Fibroblast of skin of abdomen (primary cell): ENCODE measurements around the gene SOX4. TPM values are rescaled to one million over a fixed set of nuclear protein-coding genes. Genes with fewer than 3 reads are reported as not detected.
"Not testable (repeated sequence)": the region's sequence is repeated elsewhere in the genome, so short reads cannot be mapped to it uniquely, and the experiment has no call there.

Source experiments
- DNase-seq: peaks from one replicate; pipeline ENCODE4 v3.0.0-alpha.2; 2013
- polyA plus RNA-seq, 2 experiments: library from polyadenylated mRNA; unstranded; fragments of 120-200 nt; gene quantifications; one replicate each; pipeline ENCODE4 v1.2.1, GENCODE V29; 2013; ENCODE audit not compliant: insufficient read length in 2 of 2

SOX4 gene
- polyA plus RNA-seq (2013, experiment 1 of 2; ENCODE audit: insufficient read length) = 19.9 TPM
- polyA plus RNA-seq (2013, experiment 2 of 2; ENCODE audit: insufficient read length) = 19.0 TPM

DNA sequence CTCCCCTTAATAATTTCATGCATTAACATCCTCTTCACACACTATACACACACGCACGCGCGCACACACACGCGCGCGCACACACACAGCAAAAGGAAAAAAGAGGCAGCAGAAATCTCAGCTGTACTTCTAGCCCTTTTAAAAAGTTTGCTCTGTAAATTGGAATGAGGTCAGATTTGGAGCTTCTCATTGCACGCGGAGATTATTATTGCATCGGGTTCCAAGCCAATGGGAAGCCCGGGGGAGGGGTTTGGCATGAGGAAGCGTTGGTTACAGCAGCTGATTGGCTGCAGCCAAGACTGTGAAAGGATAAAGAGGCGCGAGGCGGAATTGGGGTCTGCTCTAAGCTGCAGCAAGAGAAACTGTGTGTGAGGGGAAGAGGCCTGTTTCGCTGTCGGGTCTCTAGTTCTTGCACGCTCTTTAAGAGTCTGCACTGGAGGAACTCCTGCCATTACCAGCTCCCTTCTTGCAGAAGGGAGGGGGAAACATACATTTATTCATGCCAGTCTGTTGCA is at the start of gene SOX4:
Gene SOX4, plus strand, starts transcription at position 340 of the 515 bp plus-strand sequence. CDS start 784 bp downstream, outside the sequence.
- peak; percentile 99 for DNase-seq

- not testable (repeated sequence) for DNase-seq
Observed at GRCh38 chr6:21552286-21552685, 41.3 kb upstream of the SOX4 start.

DNA sequence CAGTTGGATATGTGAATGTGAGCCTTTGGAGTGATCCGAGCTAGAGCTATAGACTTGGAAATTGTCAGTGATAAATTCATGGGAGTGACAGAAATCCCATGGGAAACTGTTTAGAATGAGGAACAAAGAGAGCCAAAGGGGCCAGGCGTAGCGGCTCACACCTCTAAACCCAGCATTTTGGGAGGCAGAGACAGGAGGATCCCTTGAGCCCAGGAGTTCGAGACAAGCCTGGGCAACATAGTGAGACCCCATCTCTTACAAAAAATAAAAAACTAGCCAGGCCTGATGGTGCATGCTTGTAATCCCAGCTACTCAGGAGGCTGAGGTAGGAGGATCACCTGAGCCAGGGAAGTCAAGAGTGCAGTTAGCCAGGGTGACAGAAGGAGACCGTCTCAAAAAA is 39.3 kb upstream of the SOX4 start:
- DNase-seq = no peak

GRCh38 chr6:21555197-21555596 is 38.4 kb upstream of the SOX4 start:
- DNase-seq = no peak

GRCh38 chr6:21556511-21556910 is 37.0 kb upstream of the SOX4 start:
- no peak for DNase-seq

GRCh38 chr6:21556968-21557721 is 36.4 kb upstream of the SOX4 start:
- no peak for DNase-seq

DNA sequence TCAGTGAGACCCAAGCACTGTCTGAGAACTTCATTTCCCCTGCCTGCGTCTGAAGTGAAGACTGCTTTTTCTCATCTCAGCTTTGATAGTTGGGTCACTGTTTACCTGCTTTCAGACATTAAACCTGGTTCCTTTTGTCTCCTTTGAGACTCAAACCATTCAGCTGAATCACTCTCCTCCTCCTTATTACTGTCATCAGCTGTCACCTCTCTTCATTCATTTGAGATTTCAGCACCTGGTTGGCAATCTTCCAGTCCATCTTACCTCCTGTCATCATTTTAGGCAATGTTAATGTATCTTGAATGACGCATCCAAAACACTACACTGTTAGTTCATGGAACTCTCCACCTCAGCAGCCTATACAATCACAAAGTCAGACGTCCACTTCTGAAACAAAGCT is 34.3 kb upstream of the SOX4 start:
- DNase-seq = no peak

DNA sequence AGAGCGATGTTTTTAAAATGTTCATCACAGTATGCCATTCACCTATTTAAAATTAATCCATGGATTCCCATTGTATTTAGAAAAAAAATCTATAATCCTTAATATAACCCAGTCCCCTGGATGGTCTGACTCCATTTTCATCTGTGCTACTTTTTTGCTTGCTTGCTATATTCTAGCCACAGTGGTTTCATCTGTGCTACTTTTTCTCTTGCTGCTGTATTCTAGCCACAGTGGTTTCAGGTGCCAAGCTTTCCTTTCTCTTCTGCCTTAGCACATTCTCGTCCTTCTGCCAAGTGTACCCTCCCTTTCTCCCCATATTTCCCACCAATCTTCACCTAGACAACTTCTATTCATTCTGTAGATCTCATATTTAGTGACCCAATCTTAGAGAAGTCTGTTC is 33.3 kb upstream of the SOX4 start:
- DNase-seq = no peak

- DNase-seq = no peak
Observed at GRCh38 chr6:21565431-21565830, 28.1 kb upstream of the SOX4 start.

- no peak for DNase-seq
Observed at GRCh38 chr6:21578523-21578922, 15.0 kb upstream of the SOX4 start.

DNA sequence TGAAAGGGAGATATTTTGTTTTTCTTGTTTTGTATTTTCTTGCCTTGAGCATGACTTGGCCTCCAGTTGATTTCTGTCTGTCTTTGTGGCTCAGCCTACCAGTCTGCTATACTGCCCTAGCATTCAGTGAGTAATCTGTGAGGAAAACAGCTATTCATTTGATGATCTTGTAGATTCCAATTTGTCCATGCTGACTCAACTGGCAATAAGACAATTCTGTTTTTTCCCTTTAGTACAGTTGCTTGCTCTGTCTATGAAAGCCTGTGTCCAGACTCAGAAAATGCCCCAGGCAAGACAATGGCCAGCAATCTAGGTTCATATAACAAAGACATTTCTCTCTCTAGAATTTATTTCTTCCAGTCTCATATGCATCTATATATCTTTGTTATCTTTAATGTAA is 10.9 kb upstream of the SOX4 start:
- DNase-seq = no peak

DNA sequence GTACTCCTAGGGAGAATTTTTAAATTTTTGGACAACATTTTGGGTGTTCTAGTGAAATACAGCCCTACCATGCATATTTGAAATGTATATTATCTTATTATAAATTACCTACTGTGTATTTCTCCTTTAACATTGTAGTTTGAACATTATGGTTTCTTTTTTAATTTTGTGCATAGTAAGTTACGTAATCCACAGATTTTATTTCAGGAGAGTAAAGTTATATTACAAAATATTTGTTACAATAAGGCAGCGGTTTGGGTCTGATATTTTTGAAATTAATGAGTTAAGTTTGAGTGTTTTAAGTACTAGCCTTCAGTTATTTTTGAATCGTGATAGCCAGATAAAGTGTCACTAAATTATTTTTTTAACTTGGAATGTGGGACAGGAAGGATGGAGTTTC is 7.3 kb upstream of the SOX4 start:
- no peak for DNase-seq

DNA sequence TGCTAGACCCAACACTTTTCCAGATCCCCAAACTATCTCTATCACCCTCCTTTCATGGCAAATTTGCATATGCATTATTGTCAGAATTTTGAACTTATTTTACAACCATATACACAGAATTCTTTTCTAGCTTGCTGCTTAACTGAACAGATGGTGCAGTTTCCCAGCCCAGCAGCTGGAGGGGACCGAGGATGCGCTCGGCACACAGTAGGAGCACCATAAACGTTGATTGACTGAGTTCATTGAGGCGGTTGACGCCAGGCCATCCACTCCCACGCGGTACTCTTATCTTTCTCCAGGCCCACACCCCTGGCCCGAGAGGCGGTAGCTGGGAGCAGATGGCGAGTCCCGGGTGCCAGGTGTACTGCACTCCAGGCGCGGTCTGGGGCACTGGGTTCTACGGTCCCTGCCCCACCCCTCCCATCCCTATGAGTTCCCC is 6.8 kb upstream of the SOX4 start:
- DNase-seq = no peak

GRCh38 chr6:21587179-21587960 is 6.2 kb upstream of the SOX4 start:
- DNase-seq = peak; percentile 66

DNA sequence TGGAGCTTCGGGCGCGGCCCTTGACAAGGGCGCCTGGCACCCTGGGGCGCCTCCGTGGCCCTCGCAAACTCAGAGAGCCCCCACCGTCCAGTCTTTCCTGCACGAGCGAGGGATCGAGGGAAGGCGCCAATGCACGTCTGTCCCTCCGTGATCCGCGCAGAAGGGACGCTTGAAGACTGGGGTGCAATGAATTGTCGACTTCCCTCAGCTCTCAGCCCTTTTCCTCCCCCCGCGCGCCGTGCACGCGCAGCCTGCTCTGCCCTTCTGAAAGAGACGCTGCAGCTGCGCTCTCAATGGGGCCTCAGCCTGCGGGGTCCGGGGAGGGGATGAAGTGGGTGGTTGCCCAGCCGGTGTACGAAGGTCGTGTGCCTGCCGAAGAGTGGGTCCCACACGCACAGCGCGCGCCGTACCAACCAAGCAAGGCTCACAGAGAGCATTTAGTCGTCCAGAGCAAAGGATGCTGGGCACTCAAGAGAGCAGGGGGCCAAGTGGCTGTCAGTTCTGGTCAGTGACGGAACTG is 5.5 kb upstream of the SOX4 start:
- DNase-seq = peak; percentile 53

DNA sequence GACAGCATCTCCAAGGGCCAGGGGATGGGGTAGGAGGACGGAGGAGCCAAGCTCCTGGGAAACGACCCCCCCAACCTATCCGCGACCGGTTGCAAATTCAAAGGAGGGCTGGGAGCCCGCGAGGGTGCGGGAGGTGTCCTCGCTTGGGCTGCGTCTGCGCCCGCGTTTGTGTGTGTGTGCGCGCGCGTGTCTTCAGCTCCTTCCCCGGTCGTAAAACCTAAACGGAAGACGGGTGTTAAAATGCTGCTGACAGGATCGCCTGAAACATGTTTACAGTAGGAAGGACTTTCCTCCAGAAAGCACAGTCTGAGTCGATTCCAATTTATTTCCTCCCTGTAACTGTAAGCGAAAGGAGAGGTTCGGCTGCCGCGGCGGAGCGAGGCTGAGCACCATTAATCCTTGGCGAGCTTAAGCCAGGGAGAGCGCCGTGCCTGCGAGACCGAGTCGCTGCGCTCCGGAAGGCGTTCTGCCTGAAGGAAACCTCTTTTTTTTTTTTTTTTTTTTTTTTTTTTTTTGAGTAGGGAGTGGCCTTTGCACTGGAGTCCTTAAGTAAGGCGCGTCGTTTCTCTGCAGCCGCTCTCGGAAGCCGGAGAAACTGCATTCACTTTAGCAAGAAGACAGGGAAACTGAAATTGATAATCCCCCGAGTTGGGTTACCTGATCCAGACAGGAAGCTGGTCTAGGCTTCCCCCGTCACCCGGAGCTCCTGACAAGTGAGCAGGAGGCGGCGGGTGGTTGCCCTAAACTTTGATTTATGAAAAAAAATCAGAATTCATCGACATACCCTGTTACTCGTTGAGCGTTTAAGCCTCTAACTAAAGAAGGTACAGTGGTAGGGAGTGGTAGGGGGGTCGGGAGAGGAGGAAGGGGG is 4.8 kb upstream of the SOX4 start:
- peak; percentile 86 for DNase-seq

DNA sequence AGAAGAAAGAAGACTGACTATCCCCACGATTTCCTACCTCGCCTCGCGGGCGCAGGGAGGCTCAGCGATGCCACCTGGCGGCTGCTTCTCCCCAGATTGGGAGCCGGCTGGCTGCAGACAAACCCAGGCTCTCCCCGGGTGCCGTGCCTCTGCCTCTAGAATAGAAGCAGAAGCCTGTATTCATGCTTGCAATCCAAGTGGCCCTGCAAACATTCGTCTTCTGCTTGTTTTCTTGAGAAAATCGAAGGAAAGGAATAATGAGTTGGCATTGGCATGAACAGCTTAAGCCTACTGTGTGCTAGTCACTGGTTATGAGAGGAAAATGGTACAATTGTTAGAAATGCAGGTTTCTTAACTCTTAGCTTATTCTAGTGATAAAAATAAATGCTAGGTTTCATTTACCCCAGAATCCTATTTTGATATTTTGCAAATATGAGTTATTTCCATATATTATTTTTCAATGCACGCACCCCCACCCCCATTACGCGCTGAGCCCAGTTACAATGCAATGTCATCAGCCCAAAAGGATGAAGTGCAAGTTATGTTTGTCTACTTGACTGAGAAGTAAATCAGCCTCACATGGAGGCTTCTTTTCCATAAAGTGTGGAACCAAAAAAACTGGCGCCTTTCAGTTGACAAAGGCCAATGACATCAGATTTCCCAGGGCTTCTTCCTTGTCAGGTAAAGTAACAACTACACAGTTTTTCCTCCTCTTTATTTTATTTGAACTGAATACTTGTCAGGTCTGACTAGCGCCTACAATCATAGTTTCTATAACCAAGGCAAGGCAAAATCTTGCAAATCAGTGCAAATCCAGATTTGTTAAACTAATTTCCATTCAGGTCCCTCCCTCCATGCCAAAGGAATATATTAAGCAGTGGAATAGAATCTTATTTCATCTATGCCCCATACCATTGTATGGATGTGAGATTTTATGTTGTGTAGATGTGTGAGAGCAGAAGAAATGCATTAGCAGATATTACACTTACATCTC is 3.9 kb upstream of the SOX4 start:
- peak; percentile 80 for DNase-seq

DNA sequence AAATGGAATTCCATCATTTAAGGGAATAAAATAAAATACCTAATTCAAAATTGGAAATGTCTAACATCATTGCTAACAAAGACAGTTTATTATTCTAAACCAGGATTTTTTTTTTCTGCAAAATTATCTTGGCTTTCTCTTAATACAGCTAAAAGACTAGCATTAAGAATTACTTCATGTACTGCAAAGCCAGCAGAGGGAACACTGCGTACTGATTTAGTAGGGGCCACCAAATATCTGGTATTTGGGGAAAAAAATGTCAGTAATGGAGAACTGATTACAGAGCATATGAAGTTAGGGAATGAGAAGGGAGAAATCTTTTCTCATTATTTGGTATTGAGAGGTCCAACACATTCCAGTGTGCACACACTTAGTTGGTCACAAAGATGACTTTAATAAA is 3.2 kb upstream of the SOX4 start:
- no peak for DNase-seq

GRCh38 chr6:21591446-21591845 is 2.1 kb upstream of the SOX4 start:
- DNase-seq = peak; percentile 29

DNA sequence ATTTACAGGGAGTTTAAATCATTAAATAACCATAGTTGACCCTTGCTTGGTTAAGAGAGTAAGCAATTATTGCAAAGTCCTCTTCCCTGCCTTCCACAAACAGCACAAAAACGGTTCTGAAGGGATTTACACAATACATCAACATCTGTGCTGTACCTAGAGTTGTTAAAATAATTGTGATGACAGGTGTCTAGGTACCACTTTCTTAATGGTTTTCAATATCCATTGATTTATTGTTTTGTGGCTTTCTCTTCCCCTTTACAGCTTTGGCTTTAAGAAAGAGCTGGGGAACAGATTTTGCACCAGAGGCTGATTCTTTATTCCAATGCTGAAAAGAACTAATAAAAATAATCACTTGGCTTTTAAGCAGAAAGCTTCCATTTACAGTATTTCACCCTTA is 598 bp upstream of the SOX4 start:
- DNase-seq = no peak

DNA sequence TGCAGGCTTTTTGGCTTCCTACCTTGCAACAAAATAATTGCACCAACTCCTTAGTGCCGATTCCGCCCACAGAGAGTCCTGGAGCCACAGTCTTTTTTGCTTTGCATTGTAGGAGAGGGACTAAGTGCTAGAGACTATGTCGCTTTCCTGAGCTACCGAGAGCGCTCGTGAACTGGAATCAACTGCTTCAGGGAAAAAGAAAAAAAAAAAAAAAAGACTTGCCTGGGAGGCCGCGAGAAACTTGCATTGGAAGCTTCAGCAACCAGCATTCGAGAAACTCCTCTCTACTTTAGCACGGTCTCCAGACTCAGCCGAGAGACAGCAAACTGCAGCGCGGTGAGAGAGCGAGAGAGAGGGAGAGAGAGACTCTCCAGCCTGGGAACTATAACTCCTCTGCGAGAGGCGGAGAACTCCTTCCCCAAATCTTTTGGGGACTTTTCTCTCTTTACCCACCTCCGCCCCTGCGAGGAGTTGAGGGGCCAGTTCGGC is 420 bp downstream of the SOX4 start:
- DNase-seq = peak; percentile 75
